Memory B cell (primary cell): Measurements from ENCODE around the gene NEK1.
"Not testable (repeated sequence)": the region's sequence is repeated elsewhere in the genome, so short reads cannot be mapped to it uniquely, and the experiment has no call there.

Experiments
- ATAC-seq: fragments of 150-1000 bp; cut with Tn5 transposase; 2 replicates; pipeline ENCODE4 v1.10.0; 2021; ENCODE audit warnings: low read depth, mild to moderate bottlenecking, moderate library complexity
- DNase-seq, 2 donors: peaks; one replicate each; pipeline ENCODE4 v3.0.0; 2022; ENCODE audit warnings: low spot score in 2 of 2
- H3K27ac Mint-ChIP-seq: one replicate; pipeline ENCODE4 v1.8.0; 2022; ENCODE audit warnings: mild to moderate bottlenecking, moderate library complexity, mixed read lengths
- H3K27me3 Mint-ChIP-seq: one replicate; pipeline ENCODE4 v1.8.0; 2022; ENCODE audit warnings: mixed read lengths
- H3K36me3 Mint-ChIP-seq: one replicate; pipeline ENCODE4 v1.8.0; 2022; ENCODE audit warnings: mild to moderate bottlenecking, mixed read lengths
- H3K4me1 Mint-ChIP-seq: one replicate; pipeline ENCODE4 v1.8.0; 2022; ENCODE audit warnings: mixed read lengths
- H3K4me3 Mint-ChIP-seq: one replicate; pipeline ENCODE4 v1.8.0; 2022; ENCODE audit warnings: mild to moderate bottlenecking, moderate library complexity, mixed read lengths
- H3K9me3 Mint-ChIP-seq: one replicate; pipeline ENCODE4 v1.8.0; 2022; ENCODE audit warnings: mixed read lengths

NEK1 gene

GRCh38 chr4:169485086-169485485 is 127.3 kb downstream of the NEK1 start:
- Mint-ChIP-seq H3K4me1 (peaks cover 2% of the 10 kb centered on the region), H3K27me3 (no peaks in the 10 kb centered on the region), H3K4me3 (no peak overlapping the region), H3K36me3 (peaks cover 11% of the 10 kb centered on the region), H3K9me3 (no peaks in the 10 kb centered on the region), H3K27ac (no peak overlapping the region)
- no peak for ATAC-seq
- DNase-seq: no peak

GRCh38 chr4:169484485-169484884 is 127.9 kb downstream of the NEK1 start:
- DNase-seq (no peak), ATAC-seq (no peak)
- H3K4me1 Mint-ChIP-seq: peaks cover 2% of the 10 kb centered on the region
- no peaks in the 10 kb centered on the region for H3K9me3 Mint-ChIP-seq
- H3K36me3 Mint-ChIP-seq: peaks cover 11% of the 10 kb centered on the region
- no peaks in the 10 kb centered on the region for H3K27me3 Mint-ChIP-seq
- no peak overlapping the region for H3K4me3 Mint-ChIP-seq
- H3K27ac Mint-ChIP-seq: no peak overlapping the region

- no peak overlapping the region for H3K27ac Mint-ChIP-seq
- H3K9me3 Mint-ChIP-seq: peaks cover 4% of the 10 kb centered on the region
- no peaks in the 10 kb centered on the region for H3K27me3 Mint-ChIP-seq
- DNase-seq (no peak), ATAC-seq (no peak)
- H3K4me1 Mint-ChIP-seq: no peaks in the 10 kb centered on the region
- H3K36me3 Mint-ChIP-seq: peaks cover 26% of the 10 kb centered on the region
- H3K4me3 Mint-ChIP-seq: no peak overlapping the region
Observed at GRCh38 chr4:169464080-169464479, 148.3 kb downstream of the NEK1 start.

- Mint-ChIP-seq H3K4me1 (no peaks in the 10 kb centered on the region), H3K9me3 (peaks cover 8% of the 10 kb centered on the region), H3K27ac (peak overlapping the region; percentile 3), H3K4me3 (no peak overlapping the region), H3K36me3 (peaks cover 54% of the 10 kb centered on the region), H3K27me3 (no peaks in the 10 kb centered on the region)
- ATAC-seq (no peak), DNase-seq (no peak)
Observed at GRCh38 chr4:169460081-169460480, 152.3 kb downstream of the NEK1 start.

- DNase-seq (no peak), ATAC-seq (no peak)
- H3K4me3 Mint-ChIP-seq: no peak overlapping the region
- peaks cover 62% of the 10 kb centered on the region for H3K36me3 Mint-ChIP-seq
- no peaks in the 10 kb centered on the region for H3K4me1 Mint-ChIP-seq
- no peaks in the 10 kb centered on the region for H3K27me3 Mint-ChIP-seq
- H3K9me3 Mint-ChIP-seq: peaks cover 10% of the 10 kb centered on the region
- no peak overlapping the region for H3K27ac Mint-ChIP-seq
Observed at GRCh38 chr4:169458575-169458974, 153.8 kb downstream of the NEK1 start.

GRCh38 chr4:169452644-169453043 is 159.7 kb downstream of the NEK1 start:
- peaks cover 65% of the 10 kb centered on the region for H3K36me3 Mint-ChIP-seq
- ATAC-seq, H3K4me3 Mint-ChIP-seq, H3K27me3 Mint-ChIP-seq, H3K4me1 Mint-ChIP-seq, H3K27ac Mint-ChIP-seq, H3K9me3 Mint-ChIP-seq, DNase-seq: not testable (repeated sequence)

- H3K27me3 Mint-ChIP-seq, DNase-seq, H3K4me1 Mint-ChIP-seq, ATAC-seq, H3K27ac Mint-ChIP-seq, H3K4me3 Mint-ChIP-seq: not testable (repeated sequence)
- Mint-ChIP-seq H3K9me3 (peaks cover 17% of the 10 kb centered on the region), H3K36me3 (peaks cover 62% of the 10 kb centered on the region)
Observed at GRCh38 chr4:169448935-169449334, 163.4 kb downstream of the NEK1 start.

GRCh38 chr4:169446824-169447223 is 165.6 kb downstream of the NEK1 start:
- H3K4me1 Mint-ChIP-seq: peaks cover 2% of the 10 kb centered on the region
- H3K27me3 Mint-ChIP-seq: no peaks in the 10 kb centered on the region
- DNase-seq (no peak), ATAC-seq (no peak)
- peaks cover 65% of the 10 kb centered on the region for H3K36me3 Mint-ChIP-seq
- no peak overlapping the region for H3K27ac Mint-ChIP-seq
- H3K4me3 Mint-ChIP-seq: no peak overlapping the region
- H3K9me3 Mint-ChIP-seq: peaks cover 23% of the 10 kb centered on the region

GRCh38 chr4:169443748-169444147 is 168.6 kb downstream of the NEK1 start:
- Mint-ChIP-seq H3K9me3 (peaks cover 23% of the 10 kb centered on the region), H3K4me1 (peaks cover 9% of the 10 kb centered on the region)

GRCh38 chr4:169440446-169440845 is 171.9 kb downstream of the NEK1 start:
- Mint-ChIP-seq H3K27me3 (no peaks in the 10 kb centered on the region), H3K4me3 (no peak overlapping the region), H3K9me3 (peaks cover 12% of the 10 kb centered on the region), H3K4me1 (peaks cover 16% of the 10 kb centered on the region), H3K36me3 (peaks cover 34% of the 10 kb centered on the region), H3K27ac (no peak overlapping the region)
- ATAC-seq: no peak
- no peak for DNase-seq

More at GRCh38 chr4:169443748-169444147, 168.6 kb downstream of the NEK1 start:
- DNase-seq: no peak
- H3K27ac Mint-ChIP-seq: no peak overlapping the region
- peaks cover 48% of the 10 kb centered on the region for H3K36me3 Mint-ChIP-seq
- H3K27me3 Mint-ChIP-seq: no peaks in the 10 kb centered on the region
- ATAC-seq: no peak
- no peak overlapping the region for H3K4me3 Mint-ChIP-seq

- peaks cover 16% of the 10 kb centered on the region for H3K4me1 Mint-ChIP-seq
- no peaks in the 10 kb centered on the region for H3K27me3 Mint-ChIP-seq
- no peak for ATAC-seq
- peaks cover 24% of the 10 kb centered on the region for H3K36me3 Mint-ChIP-seq
- H3K9me3 Mint-ChIP-seq: peaks cover 7% of the 10 kb centered on the region
- no peak overlapping the region for H3K27ac Mint-ChIP-seq
- no peak for DNase-seq
- H3K4me3 Mint-ChIP-seq: no peak overlapping the region
Observed at GRCh38 chr4:169439244-169439643, 173.1 kb downstream of the NEK1 start.

GRCh38 chr4:169438057-169438480 is 174.3 kb downstream of the NEK1 start:
- Mint-ChIP-seq H3K9me3 (no peaks in the 10 kb centered on the region), H3K27ac (peak overlapping the region; percentile 68), H3K36me3 (peaks cover 16% of the 10 kb centered on the region), H3K27me3 (no peaks in the 10 kb centered on the region), H3K4me3 (no peak overlapping the region), H3K4me1 (peaks cover 16% of the 10 kb centered on the region)
- DNase-seq: no peak
- peak; percentile 60 for ATAC-seq

- peaks cover 17% of the 10 kb centered on the region for H3K36me3 Mint-ChIP-seq
- H3K27me3 Mint-ChIP-seq: no peaks in the 10 kb centered on the region
- H3K9me3 Mint-ChIP-seq: no peaks in the 10 kb centered on the region
- DNase-seq: no peak
- H3K27ac Mint-ChIP-seq: peak overlapping the region; percentile 68
- no peak overlapping the region for H3K4me3 Mint-ChIP-seq
- peak; percentile 41 for ATAC-seq
- H3K4me1 Mint-ChIP-seq: peaks cover 16% of the 10 kb centered on the region
Observed at GRCh38 chr4:169437299-169438047, 174.9 kb downstream of the NEK1 start.

- Mint-ChIP-seq H3K4me3 (no peak overlapping the region), H3K4me1 (peaks cover 16% of the 10 kb centered on the region), H3K36me3 (peaks cover 13% of the 10 kb centered on the region), H3K27ac (no peak overlapping the region), H3K9me3 (no peaks in the 10 kb centered on the region), H3K27me3 (no peaks in the 10 kb centered on the region)
- DNase-seq (no peak), ATAC-seq (no peak)
Observed at GRCh38 chr4:169436734-169437133, 175.6 kb downstream of the NEK1 start.

GRCh38 chr4:169428376-169428775 is 184.0 kb downstream of the NEK1 start:
- Mint-ChIP-seq H3K27ac (no peak overlapping the region), H3K4me1 (no peaks in the 10 kb centered on the region), H3K36me3 (peaks cover 24% of the 10 kb centered on the region), H3K27me3 (no peaks in the 10 kb centered on the region), H3K9me3 (no peaks in the 10 kb centered on the region), H3K4me3 (no peak overlapping the region)
- ATAC-seq: no peak
- no peak for DNase-seq
